Left colon (tissue), 2 donors: ENCODE results near the gene ELK3. TPM values are rescaled to one million over a fixed set of nuclear protein-coding genes. Genes with fewer than 3 reads are reported as not detected.

Experiments
- ATAC-seq: fragments of 200-7000 bp; cut with Tn5 transposase; one replicate; pipeline ENCODE4 v1.9.1; 2020; ENCODE audit warnings: mild to moderate bottlenecking, moderate library complexity
- DNase-seq, 2 donors: peaks; one replicate each; pipeline ENCODE4 v3.0.0-alpha.2; 2020
- intact Hi-C, 2 donors: fragments of 100-400 bp; cut with DNase I in 1 of 2; cut with micrococcal nuclease in 1 of 2; formaldehyde crosslinking; loops; one replicate each; pipeline versions ENCODE4 v1.11.2 to v1.14.0; 2022; cut with DNase I, micrococcal nuclease
- long read RNA-seq: library from polyadenylated mRNA; unstranded; transcript quantifications from one replicate; pipeline ENCODE4 v2.0.0, GENCODE V29; 2021
- total RNA-seq, 2 donors: library from RNA; stranded (reverse); fragmentation: NEBNext Ultra II Directional; extraction: Animal tissue kit (Norgen Biotek cat#: 25700); gene quantifications; one replicate each; pipeline ENCODE4 v1.2.1, GENCODE V29; 2021
- donor health status: DM: no; HTN: no; CAD: no.
- donor health status: DM: yes; HTN: yes; CAD: no.

ELK3 gene
- 1 to 10 TPM; 7.7 to 9.2 TPM for total RNA-seq
- long read RNA-seq, partial matches to known transcripts = 4 of 5 reads
- long read RNA-seq, other reads (novel, unspliced or antisense) = 1 of 5 reads

GRCh38 chr12:96193725-96194575 lies at the start of gene ELK3:
Gene ELK3 (plus strand): TSS chr12:96194375.
- DNase-seq (peak; percentile 69 to 79), ATAC-seq (peak; percentile 93)
- intact Hi-C loops = no loop called here

DNA sequence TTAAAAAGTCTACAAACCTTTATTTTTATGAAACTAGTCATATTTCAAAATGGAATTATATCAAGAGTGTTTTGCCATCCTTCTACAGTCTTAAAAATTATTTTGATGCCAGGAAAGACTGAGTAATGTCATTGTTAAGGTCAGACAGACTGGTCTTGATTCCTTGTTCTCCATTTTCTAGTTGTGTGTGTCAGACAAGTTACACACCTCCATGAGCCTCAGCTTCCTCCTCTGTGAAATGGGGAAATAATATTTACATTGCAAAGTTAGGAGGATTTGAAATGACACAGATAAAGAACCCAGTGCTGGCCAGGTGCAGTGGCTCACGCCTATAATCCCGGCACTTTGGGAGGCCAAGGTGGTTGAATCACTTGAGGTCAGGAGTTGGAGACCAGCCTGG lies 47.4 kb upstream of the ELK3 start:
- ATAC-seq (no peak), DNase-seq (no peak)
- intact Hi-C loops = no loop called here

- ATAC-seq = no peak
- intact Hi-C loops = no loop called here
- DNase-seq = no peak
Observed at GRCh38 chr12:96150442-96150841, 43.7 kb upstream of the ELK3 start.

DNA sequence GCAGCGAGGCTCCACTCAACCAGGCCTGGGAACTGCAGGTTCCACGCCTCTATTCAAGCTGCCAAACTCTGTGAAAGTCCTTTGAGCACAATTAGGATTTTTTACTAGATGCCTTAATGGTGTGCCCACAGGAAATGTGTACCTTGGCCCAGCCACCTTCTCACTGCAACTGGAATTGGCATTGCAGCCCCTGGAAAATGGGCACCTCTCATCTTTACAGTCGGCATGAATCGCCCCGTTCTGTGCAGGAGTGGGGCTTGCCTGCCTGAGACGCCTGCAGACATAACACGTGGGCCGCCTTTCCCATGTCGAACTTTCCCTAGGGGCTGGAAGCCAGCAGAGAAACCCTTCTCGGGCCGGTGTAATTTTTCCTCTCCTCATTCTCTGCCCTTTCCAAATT lies 42.0 kb upstream of the ELK3 start:
- no peak for DNase-seq
- intact Hi-C loops = no loop called here
- no peak for ATAC-seq

DNA sequence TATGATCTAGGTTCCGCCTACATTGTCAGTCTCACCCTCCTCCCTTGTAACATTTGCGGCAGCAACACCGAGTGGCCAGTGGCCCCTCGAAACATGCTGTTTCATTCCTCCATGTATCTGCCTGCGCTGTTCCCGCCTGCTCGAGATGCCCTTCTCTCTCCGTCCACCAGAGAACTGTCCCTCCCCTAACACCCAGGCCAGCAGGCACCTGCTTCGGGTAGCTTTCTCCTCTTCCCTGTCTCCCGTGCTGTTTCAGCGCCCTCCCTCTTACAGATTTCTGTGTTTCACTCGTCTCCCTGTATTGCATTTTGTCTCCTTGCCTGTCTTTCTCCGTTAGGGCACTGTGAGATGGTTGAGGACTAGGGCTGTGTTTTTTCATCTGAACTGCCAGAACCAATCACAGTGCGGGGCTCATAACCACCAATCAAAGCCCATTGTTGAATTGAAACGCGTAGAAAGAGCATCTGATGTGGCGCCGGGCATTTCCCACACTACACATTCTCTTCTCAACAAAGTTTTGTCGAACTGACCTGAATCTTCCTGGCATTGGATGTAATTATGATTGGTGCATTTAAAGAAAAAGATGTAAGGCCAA lies 40.9 kb upstream of the ELK3 start:
- DNase-seq (no peak), ATAC-seq (no peak)
- intact Hi-C loops = no loop called here

- no peak for DNase-seq
- intact Hi-C loops = no loop called here
- no peak for ATAC-seq
Observed at GRCh38 chr12:96155181-96155580, 39.0 kb upstream of the ELK3 start.

DNA sequence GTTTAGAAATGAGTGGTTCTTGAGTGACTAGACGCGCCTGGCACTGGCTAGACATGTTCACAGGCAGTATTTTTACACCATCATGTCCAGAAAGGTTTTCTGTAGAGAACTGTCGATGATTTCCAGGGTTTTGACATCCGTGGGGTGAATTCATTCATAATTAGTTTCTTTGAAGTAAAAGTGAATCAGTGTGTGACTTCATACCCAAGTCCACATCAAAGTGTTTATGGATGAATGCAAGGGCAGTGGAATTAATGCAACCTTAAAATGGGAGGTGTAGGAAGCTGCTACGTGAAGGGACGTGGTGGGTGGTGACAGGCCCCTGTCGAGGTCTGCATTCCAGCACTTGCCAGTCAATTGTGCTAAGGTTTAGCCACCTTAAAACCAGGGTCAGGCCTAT lies 38.4 kb upstream of the ELK3 start:
- DNase-seq (no peak), ATAC-seq (no peak)
- intact Hi-C loops = no loop called here

- intact Hi-C loops = no loop called here
Observed at GRCh38 chr12:96156211-96156610, 38.0 kb upstream of the ELK3 start.

GRCh38 chr12:96157427-96157826 lies 36.7 kb upstream of the ELK3 start:
- ATAC-seq (no peak), DNase-seq (no peak)
- intact Hi-C loops = no loop called here

More at GRCh38 chr12:96156211-96156610, 38.0 kb upstream of the ELK3 start:
- no peak for ATAC-seq
- DNase-seq = no peak

GRCh38 chr12:96164951-96165811 lies 29.0 kb upstream of the ELK3 start:
- DNase-seq = no peak
- intact Hi-C loops = no loop called here
- ATAC-seq = no peak

DNA sequence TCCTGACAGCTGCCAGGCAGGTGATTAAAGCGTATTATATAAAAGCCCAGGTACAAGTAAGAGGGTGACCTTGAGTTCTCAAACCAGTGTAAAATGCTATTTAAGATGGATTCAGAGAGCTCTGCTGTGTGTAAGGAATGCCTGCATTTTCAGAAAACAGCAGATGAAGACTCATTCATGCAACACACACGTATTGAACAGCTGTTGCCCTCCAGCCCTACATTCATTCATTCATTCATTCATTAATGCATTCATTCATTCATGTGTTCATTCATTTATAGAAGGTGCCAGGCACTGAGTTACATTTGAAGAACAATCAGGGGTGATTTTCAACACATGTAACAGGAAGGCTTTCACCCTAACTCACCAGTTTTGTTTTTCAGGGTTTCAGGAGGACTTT lies 27.4 kb upstream of the ELK3 start:
- ATAC-seq = no peak
- intact Hi-C loops = no loop called here
- no peak for DNase-seq

DNA sequence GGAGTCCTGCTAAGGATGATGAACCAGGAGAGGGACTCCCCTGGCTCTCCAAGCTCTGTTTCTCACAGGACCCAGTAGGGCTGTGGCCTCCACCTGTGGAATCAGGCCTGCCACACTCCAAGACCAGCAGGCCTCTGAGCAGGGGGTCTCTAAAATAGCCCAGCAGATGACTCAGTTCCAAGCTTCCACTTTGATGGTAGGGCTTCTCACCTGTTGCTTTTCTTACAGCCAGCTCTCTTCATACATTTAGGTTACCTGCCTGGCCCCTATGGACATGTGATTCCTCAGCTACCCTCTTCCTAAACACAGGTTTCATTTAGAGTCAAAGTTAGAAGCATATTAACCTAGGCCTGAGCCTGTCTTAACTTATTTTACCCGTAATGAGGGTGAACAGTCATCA lies 26.7 kb upstream of the ELK3 start:
- ATAC-seq (no peak), DNase-seq (no peak)
- intact Hi-C loops = no loop called here

GRCh38 chr12:96170328-96170727 lies 23.8 kb upstream of the ELK3 start:
- DNase-seq (no peak), ATAC-seq (no peak)
- intact Hi-C loops = no loop called here

DNA sequence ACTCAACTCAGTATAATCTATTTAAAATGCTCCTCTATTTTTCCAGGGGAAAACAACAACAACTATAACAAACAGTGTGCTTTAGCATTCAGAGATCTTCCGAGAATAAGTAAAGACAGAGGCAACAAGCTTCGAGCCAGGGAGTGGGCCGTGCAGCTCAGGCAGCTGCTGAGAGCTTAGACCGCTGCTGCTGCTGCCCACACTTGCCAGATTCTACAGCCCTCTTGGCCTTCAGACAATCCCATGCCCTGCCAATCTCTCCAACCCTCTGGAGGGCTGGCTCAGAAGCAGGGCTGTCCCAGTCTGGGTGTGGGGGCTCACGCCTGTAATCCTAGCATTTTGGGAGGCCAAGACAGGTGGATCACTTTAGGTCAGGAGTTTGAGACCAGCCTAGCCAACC lies 23.4 kb upstream of the ELK3 start:
- ATAC-seq (no peak), DNase-seq (no peak)
- intact Hi-C loops = no loop called here

DNA sequence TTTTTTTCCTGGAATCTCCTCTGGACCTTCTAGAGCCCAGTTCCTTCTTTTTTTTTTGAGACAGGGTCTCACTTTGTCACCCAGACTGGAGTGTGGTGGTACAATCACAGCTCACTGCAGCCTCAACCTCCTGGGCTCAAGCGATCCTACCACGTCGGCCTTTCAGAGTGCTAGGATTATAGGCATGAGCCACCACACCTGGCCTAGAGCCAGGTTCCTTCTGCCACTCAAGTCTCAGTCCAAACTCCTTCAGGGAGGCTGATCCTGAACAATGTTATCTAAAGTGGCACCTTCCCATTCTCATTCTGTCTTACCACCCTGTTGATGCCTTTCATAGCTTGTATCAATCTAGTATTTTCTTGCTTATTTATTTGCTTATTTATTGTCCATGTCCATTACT lies 22.3 kb upstream of the ELK3 start:
- DNase-seq = no peak
- intact Hi-C loops = no loop called here
- ATAC-seq = no peak

GRCh38 chr12:96172981-96173380 lies 21.2 kb upstream of the ELK3 start:
- intact Hi-C loops = no loop called here
- ATAC-seq (no peak), DNase-seq (no peak)

DNA sequence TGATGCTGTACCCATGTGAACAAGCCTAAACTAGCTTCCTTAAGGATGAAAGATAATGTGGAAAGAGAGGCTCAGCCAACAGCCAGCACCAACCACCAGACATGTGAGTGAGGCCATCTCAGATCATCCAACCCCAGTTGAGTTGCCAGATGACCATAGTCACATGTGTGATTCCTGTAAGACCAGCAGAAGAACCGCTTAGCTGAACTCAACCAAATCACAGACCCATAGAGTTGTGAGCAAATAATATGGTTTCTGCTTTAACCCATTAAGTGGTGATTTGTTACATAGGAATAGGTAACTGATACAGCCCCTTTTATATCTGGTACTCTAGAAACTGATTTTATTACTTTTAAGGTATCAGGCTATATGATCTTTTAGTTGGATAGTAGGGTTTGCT lies 17.6 kb upstream of the ELK3 start:
- no peak for ATAC-seq
- intact Hi-C loops = no loop called here
- DNase-seq = no peak

DNA sequence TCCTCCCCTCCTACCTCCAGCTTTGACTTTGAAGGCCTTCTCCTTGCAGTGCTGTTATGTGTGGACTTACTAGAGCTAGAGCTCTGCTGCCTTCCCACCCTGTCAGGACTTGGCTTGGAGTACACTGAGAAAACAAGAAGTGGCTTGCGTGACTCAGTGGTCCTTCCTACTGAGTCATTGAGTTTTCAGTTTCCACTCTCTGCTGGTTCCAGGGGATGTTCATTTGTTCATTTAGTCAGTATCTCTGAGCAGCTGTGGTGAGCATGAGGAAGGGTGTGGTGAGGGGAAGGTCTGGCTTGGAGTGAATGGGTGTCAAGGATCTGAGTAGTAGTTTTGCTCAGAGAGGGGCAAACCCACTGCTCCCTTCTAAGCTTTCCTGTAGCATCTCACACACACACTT lies 17.2 kb upstream of the ELK3 start:
- ATAC-seq (no peak), DNase-seq (no peak)
- intact Hi-C loops = no loop called here

DNA sequence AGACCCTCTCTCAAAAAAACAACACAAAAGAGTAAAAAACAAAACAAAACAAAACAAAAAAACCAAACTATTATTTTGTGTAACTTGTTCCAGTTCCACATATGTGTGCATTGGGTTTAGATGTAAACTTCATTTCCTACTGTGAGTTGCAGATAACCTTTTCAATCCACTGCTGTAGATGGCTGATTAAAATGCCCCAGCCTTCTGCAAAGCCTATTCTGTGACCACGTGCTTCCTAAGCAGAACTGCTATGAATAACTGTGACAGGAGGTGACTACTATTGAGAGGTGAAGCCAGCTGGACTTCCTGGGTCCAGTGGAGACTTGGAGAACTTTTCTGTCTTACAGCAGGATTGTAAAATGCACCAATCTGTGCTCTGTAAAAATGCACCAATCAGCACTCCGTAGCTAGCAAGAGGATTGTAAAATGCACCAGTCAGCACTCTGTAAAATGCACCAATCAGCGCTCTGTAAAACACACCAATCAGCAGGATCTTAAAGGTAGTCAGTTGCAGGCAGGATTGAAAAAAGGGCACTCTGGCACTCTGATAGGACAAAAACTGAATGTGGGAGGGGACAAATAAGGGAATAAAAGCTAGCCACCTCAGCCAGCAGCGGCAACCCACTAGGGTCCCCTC lies 10.3 kb upstream of the ELK3 start:
- DNase-seq = no peak
- intact Hi-C loops = no loop called here

More for the DNA sequence above, 10.3 kb upstream of the ELK3 start:
- ATAC-seq = no peak
